HL-60 (cell line): Measurements from ENCODE around the gene STARD3.

ENCODE experiments used
- DNase-seq, 2 experiments: peaks; one replicate each; pipeline ENCODE4 v3.0.0-alpha.2; 2010 to 2020; ENCODE audit warnings: low read depth in 1 of 2, low spot score in 1 of 2
- H3K27ac ChIP-seq: fragments of 250-450 bp; sonication (Bioruptor Pico); replicated peaks from 2 replicates; pipeline ENCODE4 v1.5.1; 2020; ENCODE audit warnings: mild to moderate bottlenecking, moderate library complexity
- H3K27me3 ChIP-seq: fragments of 250-450 bp; sonication (Bioruptor Pico); 2 replicates; pipeline ENCODE4 v1.5.1; 2021; ENCODE audit warnings: mild to moderate bottlenecking, moderate library complexity; ENCODE audit not compliant: insufficient read depth, poor library complexity, severe bottlenecking
- H3K4me3 ChIP-seq: replicated peaks from 2 replicates; pipeline ENCODE4 v1.5.1; 2011; ENCODE audit warnings: mild to moderate bottlenecking, control low read depth, low read length; ENCODE audit not compliant: insufficient read depth
- CTCF ChIP-seq: IDR thresholded peaks from one replicate; pipeline ENCODE4 v1.5.1; 2011; ENCODE audit warnings: low read length, control low read depth, inconsistent platforms; ENCODE audit not compliant: insufficient read depth
- GABPA ChIP-seq: IDR thresholded peaks from 2 replicates; pipeline ENCODE4 v1.6.1; 2012; ENCODE audit warnings: low read depth
- POLR2AphosphoS5 ChIP-seq: IDR thresholded peaks from 2 replicates; pipeline ENCODE4 v1.6.1; 2012; ENCODE audit warnings: low read depth
- SPI1 ChIP-seq: IDR thresholded peaks from 2 replicates; pipeline ENCODE4 v1.6.1; 2012; ENCODE audit warnings: low read depth, mild to moderate bottlenecking, borderline replicate concordance
- TF ChIP-seq, protein P1 (sequence below): IDR thresholded peaks from 2 replicates; pipeline ENCODE4 v1.6.1; 2012; ENCODE audit warnings: low read depth; ENCODE audit not compliant: insufficient replicate concordance

Gene STARD3

DNA sequence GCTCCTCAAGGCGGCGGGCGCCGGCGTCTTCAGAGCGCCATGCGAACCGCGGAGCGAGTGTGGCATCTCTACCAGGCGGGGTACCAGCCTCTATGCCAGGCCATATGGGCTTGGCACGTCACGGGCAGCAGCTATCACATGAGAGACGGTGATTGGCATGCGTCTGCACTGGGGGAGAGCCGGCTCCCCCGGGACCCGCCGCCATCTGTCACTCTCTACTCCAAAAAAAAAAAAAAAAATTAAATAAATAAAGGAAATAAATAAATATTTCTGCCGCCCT lies 29.2 kb upstream of the STARD3 start, which contains the start of gene NEUROD2:
TSS of gene NEUROD2 (minus strand) at position 70 of the 280 bp plus-strand sequence. CDS start 1,321 bp downstream, outside the sequence.
- TF ChIP-seq CTCF = no peak
- TF ChIP-seq POLR2AphosphoS5 = no peak
- TF ChIP-seq, protein P1, sequence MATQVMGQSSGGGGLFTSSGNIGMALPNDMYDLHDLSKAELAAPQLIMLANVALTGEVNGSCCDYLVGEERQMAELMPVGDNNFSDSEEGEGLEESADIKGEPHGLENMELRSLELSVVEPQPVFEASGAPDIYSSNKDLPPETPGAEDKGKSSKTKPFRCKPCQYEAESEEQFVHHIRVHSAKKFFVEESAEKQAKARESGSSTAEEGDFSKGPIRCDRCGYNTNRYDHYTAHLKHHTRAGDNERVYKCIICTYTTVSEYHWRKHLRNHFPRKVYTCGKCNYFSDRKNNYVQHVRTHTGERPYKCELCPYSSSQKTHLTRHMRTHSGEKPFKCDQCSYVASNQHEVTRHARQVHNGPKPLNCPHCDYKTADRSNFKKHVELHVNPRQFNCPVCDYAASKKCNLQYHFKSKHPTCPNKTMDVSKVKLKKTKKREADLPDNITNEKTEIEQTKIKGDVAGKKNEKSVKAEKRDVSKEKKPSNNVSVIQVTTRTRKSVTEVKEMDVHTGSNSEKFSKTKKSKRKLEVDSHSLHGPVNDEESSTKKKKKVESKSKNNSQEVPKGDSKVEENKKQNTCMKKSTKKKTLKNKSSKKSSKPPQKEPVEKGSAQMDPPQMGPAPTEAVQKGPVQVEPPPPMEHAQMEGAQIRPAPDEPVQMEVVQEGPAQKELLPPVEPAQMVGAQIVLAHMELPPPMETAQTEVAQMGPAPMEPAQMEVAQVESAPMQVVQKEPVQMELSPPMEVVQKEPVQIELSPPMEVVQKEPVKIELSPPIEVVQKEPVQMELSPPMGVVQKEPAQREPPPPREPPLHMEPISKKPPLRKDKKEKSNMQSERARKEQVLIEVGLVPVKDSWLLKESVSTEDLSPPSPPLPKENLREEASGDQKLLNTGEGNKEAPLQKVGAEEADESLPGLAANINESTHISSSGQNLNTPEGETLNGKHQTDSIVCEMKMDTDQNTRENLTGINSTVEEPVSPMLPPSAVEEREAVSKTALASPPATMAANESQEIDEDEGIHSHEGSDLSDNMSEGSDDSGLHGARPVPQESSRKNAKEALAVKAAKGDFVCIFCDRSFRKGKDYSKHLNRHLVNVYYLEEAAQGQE = no peak
- TF ChIP-seq SPI1 = no peak
- TF ChIP-seq GABPA = no peak
- no peak within 1 kb of the TSS for H3K4me3 ChIP-seq
- no peak for DNase-seq
- no peak within 1 kb of the TSS for H3K27ac ChIP-seq
- H3K27me3 ChIP-seq = peaks cover 59% of the 10 kb centered on the region

GRCh38 chr17:39608142-39608981 lies 28.6 kb upstream of the STARD3 start:
- Histone ChIP-seq H3K27ac (no peak overlapping the region), H3K4me3 (no peak overlapping the region), H3K27me3 (peaks cover 53% of the 10 kb centered on the region)
- no peak for DNase-seq
- TF ChIP-seq, protein P1 = no peak
- TF ChIP-seq CTCF (no peak), SPI1 (no peak), POLR2AphosphoS5 (no peak), GABPA (no peak)

GRCh38 chr17:39609416-39610025 lies 27.4 kb upstream of the STARD3 start:
- Histone ChIP-seq H3K27ac (no peak overlapping the region), H3K4me3 (no peak overlapping the region), H3K27me3 (peaks cover 45% of the 10 kb centered on the region)
- TF ChIP-seq GABPA (no peak), CTCF (no peak), SPI1 (no peak), POLR2AphosphoS5 (no peak)
- TF ChIP-seq, protein P1 = no peak
- no peak for DNase-seq
